HEK293 (cell line): ENCODE data around the gene SMCO4.

Experiments used
- GFI1B ChIP-seq: fragments of 450-650 bp; formaldehyde crosslinking; IDR thresholded peaks from 2 replicates; pipeline ENCODE4 v1.5.1; 2016; ENCODE audit warnings: missing biosample characterization, missing genetic modification characterization
- YY2 ChIP-seq: fragments of 450-650 bp; formaldehyde crosslinking; IDR thresholded peaks from 2 replicates; pipeline ENCODE4 v1.5.1; 2016; ENCODE audit warnings: missing biosample characterization, missing genetic modification characterization
- ZNF175 ChIP-seq: fragments of 450-650 bp; formaldehyde crosslinking; IDR thresholded peaks from 2 replicates; pipeline ENCODE4 v1.5.1; 2016; ENCODE audit warnings: missing biosample characterization, missing genetic modification characterization
- TF ChIP-seq, protein P1 (sequence below): fragments of 450-650 bp; formaldehyde crosslinking; IDR thresholded peaks from 2 replicates; pipeline ENCODE4 v1.5.1; 2016; ENCODE audit warnings: missing biosample characterization, missing genetic modification characterization

- TF ChIP-seq ZNF175 (tag by site-specific recombination) (no peak), GFI1B (tag by site-specific recombination) (no peak), YY2 (tag by site-specific recombination) (no peak)
- TF ChIP-seq, protein P1, sequence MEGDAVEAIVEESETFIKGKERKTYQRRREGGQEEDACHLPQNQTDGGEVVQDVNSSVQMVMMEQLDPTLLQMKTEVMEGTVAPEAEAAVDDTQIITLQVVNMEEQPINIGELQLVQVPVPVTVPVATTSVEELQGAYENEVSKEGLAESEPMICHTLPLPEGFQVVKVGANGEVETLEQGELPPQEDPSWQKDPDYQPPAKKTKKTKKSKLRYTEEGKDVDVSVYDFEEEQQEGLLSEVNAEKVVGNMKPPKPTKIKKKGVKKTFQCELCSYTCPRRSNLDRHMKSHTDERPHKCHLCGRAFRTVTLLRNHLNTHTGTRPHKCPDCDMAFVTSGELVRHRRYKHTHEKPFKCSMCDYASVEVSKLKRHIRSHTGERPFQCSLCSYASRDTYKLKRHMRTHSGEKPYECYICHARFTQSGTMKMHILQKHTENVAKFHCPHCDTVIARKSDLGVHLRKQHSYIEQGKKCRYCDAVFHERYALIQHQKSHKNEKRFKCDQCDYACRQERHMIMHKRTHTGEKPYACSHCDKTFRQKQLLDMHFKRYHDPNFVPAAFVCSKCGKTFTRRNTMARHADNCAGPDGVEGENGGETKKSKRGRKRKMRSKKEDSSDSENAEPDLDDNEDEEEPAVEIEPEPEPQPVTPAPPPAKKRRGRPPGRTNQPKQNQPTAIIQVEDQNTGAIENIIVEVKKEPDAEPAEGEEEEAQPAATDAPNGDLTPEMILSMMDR = no peak
Measured at GRCh38 chr11:93572171-93572570, 29.0 kb upstream of the SMCO4 start.
